GM12878 (cell line): ENCODE measurements around the gene COL23A1. TPM values are rescaled to one million over a fixed set of nuclear protein-coding genes. Genes with fewer than 3 reads are reported as not detected.

Experiments
- EED ChIP-seq: sonication (generic); IDR thresholded peaks from 2 replicates; pipeline ENCODE4 v1.6.1; 2016; ENCODE audit warnings: antibody characterized with exemption, low read depth
- HDAC6 ChIP-seq: fragments of 200-600 bp; sonication (generic); IDR thresholded peaks from one replicate; pipeline ENCODE4 v1.8.0; 2017; ENCODE audit warnings: antibody characterized with exemption; ENCODE audit not compliant: unreplicated experiment
- JUNB ChIP-seq: IDR thresholded peaks from 2 replicates; pipeline ENCODE4 v1.6.1; 2016; ENCODE audit warnings: antibody characterized with exemption, mild to moderate bottlenecking
- LARP7 ChIP-seq: fragments of 450-650 bp; IDR thresholded peaks from 2 replicates; pipeline ENCODE4 v1.6.1; 2017; ENCODE audit warnings: mild to moderate bottlenecking
- MYB ChIP-seq: fragments of 150-350 bp; IDR thresholded peaks from 2 replicates; pipeline ENCODE4 v1.6.1; 2014; ENCODE audit warnings: mild to moderate bottlenecking, low read depth, low read length, borderline replicate concordance
- NR2C1 ChIP-seq: fragments of 450-650 bp; IDR thresholded peaks from 2 replicates; pipeline ENCODE4 v1.6.1; 2017; ENCODE audit warnings: antibody characterized with exemption, mild to moderate bottlenecking, moderate library complexity
- RCOR1 ChIP-seq: conservative IDR thresholded peaks from 2 replicates; pipeline ENCODE4 v1.6.1; 2012; ENCODE audit warnings: low read depth, low read length, improper control_type of control experiment
- TARDBP ChIP-seq: IDR thresholded peaks from 2 replicates; pipeline ENCODE4 v1.6.1; 2016; ENCODE audit warnings: borderline replicate concordance
- TCF12 ChIP-seq: IDR thresholded peaks from 2 replicates; pipeline ENCODE4 v1.6.1; 2011; ENCODE audit warnings: low read depth, mild to moderate bottlenecking, low read length
- polyA plus RNA-seq, 11 experiments: library from polyadenylated mRNA; depleted of rRNA in 4 of 11; unstranded in 6 of 11; stranded (reverse) in 5 of 11; fragments of >200 nt; fragmentation: Nextera tagmentation in 4 of 11; fragmentation: Illumina TruSeq in 1 of 11; extraction: Ambion mirVana in 4 of 11; extraction: Trizol in 1 of 11; gene quantifications; 1 replicate in 1 of 11; 2 replicates in 10 of 11; pipeline versions ENCODE4 v1.2.1 to v1.2.3, GENCODE V29; 2011 to 2016; ENCODE audit warnings: inconsistent platforms in 2 of 11, missing spikeins in 2 of 11, low read depth in 1 of 11
- total RNA-seq, 4 experiments: library from RNA; depleted of rRNA in 3 of 4; stranded (reverse); fragments of >200 nt in 3 of 4; fragmentation: Illumina TruSeq in 1 of 4; extraction: Trizol in 1 of 4; gene quantifications; 2 replicates each; pipeline versions ENCODE4 v1.2.1 to v1.2.3, GENCODE V29; 2013 to 2021
- TF ChIP-seq, protein P1 (sequence below): fragments of 450-650 bp; IDR thresholded peaks from 2 replicates; pipeline ENCODE4 v1.6.1; 2017; ENCODE audit warnings: mild to moderate bottlenecking, moderate library complexity

COL23A1 gene
- total and polyA plus RNA-seq, 10 of the 15 experiments (the other 5 are each of a cell fraction or from before 2014, with no cell fraction given), result 0.03 to 0.83 (median 0.09) TPM; not detected in 5

GRCh38 chr5:178423901-178424809 lies 166.0 kb downstream of the COL23A1 start (continued):
- TF ChIP-seq JUNB, result no peak
- no peak for TF ChIP-seq EED
- no peak for TF ChIP-seq TCF12
- TF ChIP-seq NR2C1, result no peak
- no peak for TF ChIP-seq RCOR1
- no peak for TF ChIP-seq HDAC6
- TF ChIP-seq LARP7, result no peak
- TF ChIP-seq, protein P1, sequence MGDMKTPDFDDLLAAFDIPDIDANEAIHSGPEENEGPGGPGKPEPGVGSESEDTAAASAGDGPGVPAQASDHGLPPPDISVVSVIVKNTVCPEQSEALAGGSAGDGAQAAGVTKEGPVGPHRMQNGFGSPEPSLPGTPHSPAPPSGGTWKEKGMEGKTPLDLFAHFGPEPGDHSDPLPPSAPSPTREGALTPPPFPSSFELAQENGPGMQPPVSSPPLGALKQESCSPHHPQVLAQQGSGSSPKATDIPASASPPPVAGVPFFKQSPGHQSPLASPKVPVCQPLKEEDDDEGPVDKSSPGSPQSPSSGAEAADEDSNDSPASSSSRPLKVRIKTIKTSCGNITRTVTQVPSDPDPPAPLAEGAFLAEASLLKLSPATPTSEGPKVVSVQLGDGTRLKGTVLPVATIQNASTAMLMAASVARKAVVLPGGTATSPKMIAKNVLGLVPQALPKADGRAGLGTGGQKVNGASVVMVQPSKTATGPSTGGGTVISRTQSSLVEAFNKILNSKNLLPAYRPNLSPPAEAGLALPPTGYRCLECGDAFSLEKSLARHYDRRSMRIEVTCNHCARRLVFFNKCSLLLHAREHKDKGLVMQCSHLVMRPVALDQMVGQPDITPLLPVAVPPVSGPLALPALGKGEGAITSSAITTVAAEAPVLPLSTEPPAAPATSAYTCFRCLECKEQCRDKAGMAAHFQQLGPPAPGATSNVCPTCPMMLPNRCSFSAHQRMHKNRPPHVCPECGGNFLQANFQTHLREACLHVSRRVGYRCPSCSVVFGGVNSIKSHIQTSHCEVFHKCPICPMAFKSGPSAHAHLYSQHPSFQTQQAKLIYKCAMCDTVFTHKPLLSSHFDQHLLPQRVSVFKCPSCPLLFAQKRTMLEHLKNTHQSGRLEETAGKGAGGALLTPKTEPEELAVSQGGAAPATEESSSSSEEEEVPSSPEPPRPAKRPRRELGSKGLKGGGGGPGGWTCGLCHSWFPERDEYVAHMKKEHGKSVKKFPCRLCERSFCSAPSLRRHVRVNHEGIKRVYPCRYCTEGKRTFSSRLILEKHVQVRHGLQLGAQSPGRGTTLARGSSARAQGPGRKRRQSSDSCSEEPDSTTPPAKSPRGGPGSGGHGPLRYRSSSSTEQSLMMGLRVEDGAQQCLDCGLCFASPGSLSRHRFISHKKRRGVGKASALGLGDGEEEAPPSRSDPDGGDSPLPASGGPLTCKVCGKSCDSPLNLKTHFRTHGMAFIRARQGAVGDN, result no peak
- no peak for TF ChIP-seq TARDBP
- no peak for TF ChIP-seq MYB
